HepG2 (cell line): Measurements from ENCODE around the gene SLC45A3. TPM values are rescaled to one million over a fixed set of nuclear protein-coding genes. Genes with fewer than 3 reads are reported as not detected.

Source experiments
- BHLHE40 ChIP-seq: IDR thresholded peaks from 2 replicates; pipeline ENCODE4 v1.6.1; 2011; ENCODE audit warnings: low read length, improper control_type of control experiment
- CBFB ChIP-seq: sonication (generic); formaldehyde crosslinking; IDR thresholded peaks from 2 replicates; pipeline ENCODE4 v1.4.0; 2020; ENCODE audit warnings: missing genetic modification reagents
- FOXC1 ChIP-seq: sonication (generic); formaldehyde crosslinking; IDR thresholded peaks from 2 replicates; pipeline ENCODE4 v1.8.0; 2022; ENCODE audit warnings: mild to moderate bottlenecking, missing genetic modification reagents, borderline replicate concordance
- MXD4 ChIP-seq: IDR thresholded peaks from 2 replicates; pipeline ENCODE4 v1.6.1; 2016; ENCODE audit warnings: mild to moderate bottlenecking, missing biosample characterization, missing genetic modification reagents
- NFAT5 ChIP-seq: sonication (generic); formaldehyde crosslinking; IDR thresholded peaks from 2 replicates; pipeline ENCODE4 v1.4.0; 2020; ENCODE audit warnings: missing genetic modification reagents
- PCBP2 ChIP-seq: fragments of 200-400 bp; formaldehyde crosslinking; optimal IDR thresholded peaks from 2 replicates; pipeline ENCODE3; 2018; ENCODE audit warnings: low read length, low read depth; ENCODE audit not compliant: poor library complexity, severe bottlenecking
- POGZ ChIP-seq: sonication (generic); formaldehyde crosslinking; IDR thresholded peaks from 2 replicates; pipeline ENCODE4 v1.4.0; 2020; ENCODE audit warnings: mild to moderate bottlenecking, missing genetic modification reagents
- SP140L ChIP-seq: sonication (generic); formaldehyde crosslinking; IDR thresholded peaks from 2 replicates; pipeline ENCODE4 v1.4.0; 2020; ENCODE audit warnings: missing genetic modification reagents, borderline replicate concordance
- SRSF1 ChIP-seq: fragments of 200-400 bp; formaldehyde crosslinking; optimal IDR thresholded peaks from 2 replicates; pipeline ENCODE3; 2017; ENCODE audit warnings: mild to moderate bottlenecking, low read depth, low read length, moderate library complexity
- ZNF282 ChIP-seq: fragments of 450-650 bp; IDR thresholded peaks from 2 replicates; pipeline ENCODE4 v1.6.1; 2018; ENCODE audit not compliant: partially characterized antibody
- ZNF34 ChIP-seq: sonication (generic); formaldehyde crosslinking; IDR thresholded peaks from 2 replicates; pipeline ENCODE4 v1.4.0; 2020; ENCODE audit warnings: mild to moderate bottlenecking, missing genetic modification reagents, borderline replicate concordance
- ZNF460 ChIP-seq: sonication (generic); formaldehyde crosslinking; IDR thresholded peaks from 2 replicates; pipeline ENCODE4 v1.5.1; 2020; ENCODE audit warnings: missing genetic modification reagents, mild to moderate bottlenecking, borderline replicate concordance
- ZNF496 ChIP-seq: sonication (generic); formaldehyde crosslinking; IDR thresholded peaks from 2 replicates; pipeline ENCODE4 v1.8.1; 2023; ENCODE audit warnings: mild to moderate bottlenecking, moderate library complexity, missing genetic modification reagents; ENCODE audit not compliant: insufficient replicate concordance
- polyA plus RNA-seq, 8 experiments: library from polyadenylated mRNA; depleted of rRNA in 3 of 8; stranded (reverse) in 7 of 8; unstranded in 1 of 8; fragments of >200 nt; fragmentation: Illumina TruSeq in 4 of 8; extraction: Trizol in 4 of 8; gene quantifications; 2 replicates each; pipeline versions ENCODE4 v1.2.1 to v1.2.3, GENCODE V29; 2011 to 2016; ENCODE audit warnings: low read depth in 4 of 8, missing spikeins in 1 of 8, mixed read lengths in 1 of 8; ENCODE audit not compliant: insufficient read depth in 1 of 8
- total RNA-seq, 5 experiments: library from RNA; depleted of rRNA; stranded (reverse); fragments of >200 nt; fragmentation: Illumina TruSeq; extraction: Trizol; gene quantifications; 2 replicates each; pipeline ENCODE4 v1.2.3, GENCODE V29; 2016; ENCODE audit warnings: low read depth in 1 of 5
- TF ChIP-seq, protein P1 (sequence below): sonication (generic); formaldehyde crosslinking; IDR thresholded peaks from 2 replicates; pipeline ENCODE4 v1.8.1; 2022; ENCODE audit warnings: mild to moderate bottlenecking, missing genetic modification reagents
- TF ChIP-seq, protein P2 (sequence below): sonication (generic); formaldehyde crosslinking; IDR thresholded peaks from 2 replicates; pipeline ENCODE4 v1.5.1; 2020; ENCODE audit warnings: mild to moderate bottlenecking, missing genetic modification reagents, borderline replicate concordance
- TF ChIP-seq, protein P3 (sequence below): sonication (generic); formaldehyde crosslinking; IDR thresholded peaks from 2 replicates; pipeline ENCODE4 v1.5.0; 2020; ENCODE audit warnings: missing genetic modification reagents, mild to moderate bottlenecking, borderline replicate concordance

The SLC45A3 gene
- total and polyA plus RNA-seq, 2 of the 13 experiments (the other 11 are each of a cell fraction or from before 2014, with no cell fraction given) = 3.4 to 4.1 TPM

DNA sequence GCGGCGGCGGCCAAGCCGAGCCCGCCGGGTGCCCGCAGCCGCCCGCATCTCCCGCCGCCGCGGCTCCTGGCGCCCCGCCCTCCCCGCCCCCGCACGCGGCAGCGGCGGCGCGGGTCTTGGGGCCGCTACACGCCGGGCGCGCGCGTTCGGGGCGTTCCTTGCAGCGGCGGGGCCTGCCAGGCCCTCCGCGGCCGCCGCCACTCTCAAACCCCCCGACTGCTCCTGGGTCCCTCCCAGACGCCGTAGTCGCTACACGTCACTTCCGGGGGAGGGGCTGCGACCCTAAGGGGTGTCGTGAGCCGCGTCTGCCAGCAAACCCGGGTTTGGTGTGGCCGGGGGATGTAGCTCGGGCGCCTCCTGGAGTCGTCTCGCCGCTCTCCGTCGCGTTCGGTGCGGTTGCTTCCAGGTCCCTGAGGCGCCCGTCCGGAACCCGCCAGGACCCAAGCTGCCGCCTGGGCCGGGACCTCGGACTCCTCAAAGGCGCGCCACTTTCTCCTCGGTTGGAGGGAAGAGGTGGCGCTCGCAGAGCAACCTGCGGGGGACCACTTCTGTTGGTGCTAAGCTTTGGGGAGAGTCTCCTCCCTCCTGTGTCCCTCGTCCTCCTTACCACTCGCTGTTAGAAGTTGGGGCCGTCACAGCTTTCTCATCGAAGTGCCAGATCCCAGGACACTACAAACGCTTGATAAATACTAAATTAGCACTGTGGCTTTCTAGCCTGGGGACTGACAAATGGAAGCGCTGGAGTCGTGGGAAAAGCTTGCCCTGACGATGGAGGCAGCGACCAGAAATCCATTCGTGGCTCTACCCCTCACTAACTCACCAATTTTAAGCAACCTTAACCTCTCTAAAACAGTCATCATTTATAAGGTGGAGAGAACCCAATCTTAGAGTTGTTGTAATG lies 48.3 kb downstream of the SLC45A3 start, which contains the start of gene ELK4 (continued):
- TF ChIP-seq SP140L (peak; percentile 93; the same call in 1 of the 2 replicates), FOXC1 (CRISPR knock-in tag) (peak; percentile 87; the same call in 1 of the 2 replicates), CBFB (CRISPR knock-in tag) (no peak), POGZ (peak; percentile 75), PCBP2 (no peak), ZNF34 (CRISPR knock-in tag) (no peak), MXD4 (CRISPR knock-in tag) (peak; percentile 75; the same call in 1 of the 2 replicates), ZNF282 (no peak), ZNF460 (CRISPR knock-in tag) (no peak), ZNF496 (CRISPR knock-in tag) (no peak), SRSF1 (no peak), BHLHE40 (no peak), NFAT5 (CRISPR knock-in tag) (no peak)
- TF ChIP-seq, protein P1, sequence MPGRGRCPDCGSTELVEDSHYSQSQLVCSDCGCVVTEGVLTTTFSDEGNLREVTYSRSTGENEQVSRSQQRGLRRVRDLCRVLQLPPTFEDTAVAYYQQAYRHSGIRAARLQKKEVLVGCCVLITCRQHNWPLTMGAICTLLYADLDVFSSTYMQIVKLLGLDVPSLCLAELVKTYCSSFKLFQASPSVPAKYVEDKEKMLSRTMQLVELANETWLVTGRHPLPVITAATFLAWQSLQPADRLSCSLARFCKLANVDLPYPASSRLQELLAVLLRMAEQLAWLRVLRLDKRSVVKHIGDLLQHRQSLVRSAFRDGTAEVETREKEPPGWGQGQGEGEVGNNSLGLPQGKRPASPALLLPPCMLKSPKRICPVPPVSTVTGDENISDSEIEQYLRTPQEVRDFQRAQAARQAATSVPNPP (CRISPR knock-in tag) = no peak
- TF ChIP-seq, protein P2, sequence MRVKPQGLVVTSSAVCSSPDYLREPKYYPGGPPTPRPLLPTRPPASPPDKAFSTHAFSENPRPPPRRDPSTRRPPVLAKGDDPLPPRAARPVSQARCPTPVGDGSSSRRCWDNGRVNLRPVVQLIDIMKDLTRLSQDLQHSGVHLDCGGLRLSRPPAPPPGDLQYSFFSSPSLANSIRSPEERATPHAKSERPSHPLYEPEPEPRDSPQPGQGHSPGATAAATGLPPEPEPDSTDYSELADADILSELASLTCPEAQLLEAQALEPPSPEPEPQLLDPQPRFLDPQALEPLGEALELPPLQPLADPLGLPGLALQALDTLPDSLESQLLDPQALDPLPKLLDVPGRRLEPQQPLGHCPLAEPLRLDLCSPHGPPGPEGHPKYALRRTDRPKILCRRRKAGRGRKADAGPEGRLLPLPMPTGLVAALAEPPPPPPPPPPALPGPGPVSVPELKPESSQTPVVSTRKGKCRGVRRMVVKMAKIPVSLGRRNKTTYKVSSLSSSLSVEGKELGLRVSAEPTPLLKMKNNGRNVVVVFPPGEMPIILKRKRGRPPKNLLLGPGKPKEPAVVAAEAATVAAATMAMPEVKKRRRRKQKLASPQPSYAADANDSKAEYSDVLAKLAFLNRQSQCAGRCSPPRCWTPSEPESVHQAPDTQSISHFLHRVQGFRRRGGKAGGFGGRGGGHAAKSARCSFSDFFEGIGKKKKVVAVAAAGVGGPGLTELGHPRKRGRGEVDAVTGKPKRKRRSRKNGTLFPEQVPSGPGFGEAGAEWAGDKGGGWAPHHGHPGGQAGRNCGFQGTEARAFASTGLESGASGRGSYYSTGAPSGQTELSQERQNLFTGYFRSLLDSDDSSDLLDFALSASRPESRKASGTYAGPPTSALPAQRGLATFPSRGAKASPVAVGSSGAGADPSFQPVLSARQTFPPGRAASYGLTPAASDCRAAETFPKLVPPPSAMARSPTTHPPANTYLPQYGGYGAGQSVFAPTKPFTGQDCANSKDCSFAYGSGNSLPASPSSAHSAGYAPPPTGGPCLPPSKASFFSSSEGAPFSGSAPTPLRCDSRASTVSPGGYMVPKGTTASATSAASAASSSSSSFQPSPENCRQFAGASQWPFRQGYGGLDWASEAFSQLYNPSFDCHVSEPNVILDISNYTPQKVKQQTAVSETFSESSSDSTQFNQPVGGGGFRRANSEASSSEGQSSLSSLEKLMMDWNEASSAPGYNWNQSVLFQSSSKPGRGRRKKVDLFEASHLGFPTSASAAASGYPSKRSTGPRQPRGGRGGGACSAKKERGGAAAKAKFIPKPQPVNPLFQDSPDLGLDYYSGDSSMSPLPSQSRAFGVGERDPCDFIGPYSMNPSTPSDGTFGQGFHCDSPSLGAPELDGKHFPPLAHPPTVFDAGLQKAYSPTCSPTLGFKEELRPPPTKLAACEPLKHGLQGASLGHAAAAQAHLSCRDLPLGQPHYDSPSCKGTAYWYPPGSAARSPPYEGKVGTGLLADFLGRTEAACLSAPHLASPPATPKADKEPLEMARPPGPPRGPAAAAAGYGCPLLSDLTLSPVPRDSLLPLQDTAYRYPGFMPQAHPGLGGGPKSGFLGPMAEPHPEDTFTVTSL (CRISPR knock-in tag) = no peak
- TF ChIP-seq, protein P3, sequence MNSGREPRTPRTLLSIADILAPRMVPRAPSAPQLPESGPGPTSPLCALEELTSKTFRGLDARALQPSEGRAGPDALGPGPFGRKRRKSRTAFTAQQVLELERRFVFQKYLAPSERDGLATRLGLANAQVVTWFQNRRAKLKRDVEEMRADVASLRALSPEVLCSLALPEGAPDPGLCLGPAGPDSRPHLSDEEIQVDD (CRISPR knock-in tag) = no peak
